SHP77 treated with DMSO at 0.1 percent for 48 hours (cell line): ENCODE data around the gene SDK1.
A peak's percentile ranks its signal among the peaks of the same experiment; 100 is the strongest.

Experiments used
- DNase-seq: peaks from one replicate; lab custom pipeline; 2025; lab: John Stamatoyannopoulos, UW

The SDK1 gene

GRCh38 chr7:3805151-3805550, 504.1 kb downstream of the SDK1 start:
- DNase-seq: no peak

DNA sequence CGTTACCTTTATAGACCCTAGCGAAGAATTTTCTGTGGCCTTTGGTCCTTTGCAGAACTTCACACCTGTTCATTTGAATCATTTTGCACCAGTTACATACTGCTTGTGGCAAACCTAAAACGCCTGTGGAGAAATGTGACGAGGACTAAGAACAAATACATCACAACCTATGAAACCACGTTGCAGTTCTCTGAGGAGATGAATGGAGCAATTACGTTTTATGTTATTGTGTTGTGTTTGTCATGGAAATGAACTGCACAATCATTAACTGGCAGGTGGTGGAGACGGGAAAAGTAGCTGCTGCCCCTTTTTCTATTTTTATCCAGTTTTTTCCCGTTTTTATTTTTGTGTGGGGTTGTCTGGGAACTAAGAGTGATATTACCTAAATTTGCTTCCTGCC, 505.5 kb downstream of the SDK1 start:
- DNase-seq: no peak

DNA sequence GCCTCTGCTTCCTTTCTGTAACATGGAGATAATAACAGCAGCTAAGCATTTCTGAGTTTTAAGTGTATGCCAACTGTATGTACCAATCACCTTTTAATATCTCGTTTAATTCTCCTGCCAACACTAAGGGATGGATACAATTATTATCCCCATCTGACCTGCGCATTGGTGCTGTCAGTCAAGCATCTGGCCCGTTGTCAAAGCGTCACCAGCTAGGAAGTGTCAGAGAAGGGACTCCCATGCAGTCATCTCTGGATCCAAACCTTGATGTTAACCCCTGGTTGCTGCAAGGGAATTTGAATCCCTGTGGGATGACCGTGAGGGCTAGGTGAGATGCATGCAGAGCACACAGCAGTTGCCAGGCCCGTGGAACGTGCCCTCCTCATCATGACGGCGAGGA, 506.8 kb downstream of the SDK1 start:
- DNase-seq: no peak

DNA sequence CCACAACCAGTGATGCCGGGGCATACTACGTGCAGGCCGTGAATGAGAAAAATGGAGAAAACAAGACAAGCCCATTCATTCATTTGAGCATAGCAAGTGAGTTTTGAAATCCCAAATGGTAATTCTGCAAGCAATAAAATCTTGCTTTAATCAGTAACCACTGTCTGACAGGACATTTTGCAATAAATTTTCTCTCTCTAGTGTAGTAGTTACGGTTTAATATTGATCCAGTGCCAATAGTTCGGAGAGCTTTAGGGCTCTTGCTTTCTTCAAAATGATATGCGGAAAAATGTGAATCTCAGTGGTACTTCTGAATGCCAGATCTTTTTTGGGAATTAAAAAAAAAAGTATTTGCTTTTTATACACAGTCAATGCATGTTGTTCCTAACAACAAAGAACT, 520.4 kb downstream of the SDK1 start:
- DNase-seq: no peak

- no peak for DNase-seq
These were observed 524.4 kb downstream of the SDK1 start for GRCh38 chr7:3825491-3825890.

DNA sequence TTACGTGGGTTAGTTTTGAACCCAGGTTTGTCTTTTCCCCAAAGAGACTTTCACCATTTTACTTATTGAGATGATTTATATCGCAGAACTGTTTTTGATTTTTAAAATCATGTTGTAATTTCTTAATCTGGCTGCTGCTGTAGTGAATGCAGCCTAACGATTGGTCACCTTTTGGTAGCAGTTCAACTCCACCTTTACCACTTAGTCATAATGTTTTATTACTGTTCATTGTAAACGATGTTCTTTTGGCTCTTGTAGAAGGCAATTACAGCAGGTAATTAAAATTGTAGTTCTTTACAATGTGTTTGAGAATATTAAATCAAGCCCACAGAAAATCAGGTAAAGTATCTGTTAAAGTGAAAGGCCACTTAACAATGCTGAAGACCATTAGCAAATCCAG, 531.1 kb downstream of the SDK1 start:
- no peak for DNase-seq

DNA sequence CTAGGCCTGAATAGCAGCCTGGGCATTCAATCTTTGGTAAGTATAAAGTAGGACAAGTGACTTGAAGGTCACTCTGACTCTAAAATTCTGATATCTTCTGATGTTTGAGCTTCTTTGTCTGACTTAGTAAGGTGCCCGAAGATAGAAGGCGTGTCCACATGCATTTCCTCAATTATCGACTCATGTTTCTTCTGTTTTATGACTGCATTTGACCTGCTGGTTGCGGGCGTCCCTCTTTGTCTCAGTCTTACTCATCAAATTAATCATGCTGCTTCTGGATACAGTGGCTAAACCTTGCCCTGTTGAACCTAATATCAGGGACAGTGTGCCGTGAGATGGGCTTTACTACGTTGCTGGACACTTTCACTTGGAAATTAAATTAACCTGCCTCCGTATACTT, 534.1 kb downstream of the SDK1 start:
- no peak for DNase-seq

DNA sequence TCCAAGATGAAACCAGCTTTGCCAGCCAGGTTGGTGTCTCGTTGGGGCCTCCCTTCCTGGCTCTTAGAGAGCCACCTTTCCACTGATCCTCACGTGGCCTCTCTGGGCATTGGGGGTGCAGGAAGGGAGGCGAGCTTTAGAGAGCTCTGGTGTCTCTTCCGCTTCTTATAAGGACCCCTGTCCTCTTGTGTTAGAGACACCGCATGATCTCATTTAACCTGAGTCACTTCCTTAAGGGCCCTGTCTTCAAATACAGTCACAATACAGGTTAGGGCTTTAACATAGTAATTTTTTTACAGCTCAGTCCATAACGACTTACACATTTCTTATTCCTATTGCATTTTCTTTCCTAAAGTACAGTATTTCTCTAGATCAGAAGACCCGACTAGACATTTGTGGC, 535.8 kb downstream of the SDK1 start:
- DNase-seq: no peak

GRCh38 chr7:3844540-3845151, 543.6 kb downstream of the SDK1 start:
- no peak for DNase-seq

DNA sequence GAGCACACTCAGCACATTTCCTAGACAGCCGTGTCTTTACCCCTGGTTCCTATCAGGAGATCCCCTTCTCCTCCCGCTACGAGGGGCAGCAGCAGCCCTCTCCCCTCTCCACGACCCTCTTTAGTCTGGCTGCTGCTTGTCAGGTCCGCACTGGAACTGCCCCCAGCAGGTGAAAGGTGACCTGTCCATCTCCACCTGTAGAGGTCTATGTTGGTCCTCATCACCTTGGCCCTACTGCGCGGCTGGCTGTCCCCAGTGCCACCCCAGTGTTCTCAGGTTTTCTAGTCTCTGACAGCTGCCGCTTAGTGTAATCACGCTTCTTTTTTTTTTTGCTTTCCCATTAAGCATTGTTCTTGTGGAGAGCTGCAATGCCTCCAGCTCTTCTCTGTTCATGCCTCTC, 545.7 kb downstream of the SDK1 start:
- no peak for DNase-seq

DNA sequence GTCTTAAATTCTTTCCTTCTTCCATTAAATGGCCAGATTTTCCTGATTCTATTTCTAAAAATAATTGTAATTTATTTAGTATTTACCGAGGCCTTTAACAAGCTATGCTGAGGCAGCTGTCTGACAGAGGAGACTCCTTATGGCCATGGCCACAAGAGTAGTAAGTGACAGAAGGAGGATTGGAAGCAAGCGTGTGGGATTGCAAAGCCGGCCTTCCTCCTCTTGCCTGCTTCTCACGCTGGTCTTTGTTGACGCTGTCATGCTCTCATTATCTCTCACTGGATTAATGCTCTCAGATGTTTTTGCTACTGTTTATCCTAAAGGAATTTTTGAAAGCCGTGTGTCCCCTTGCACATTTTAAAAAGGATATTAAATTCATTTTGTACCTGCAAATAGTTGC, 546.3 kb downstream of the SDK1 start:
- DNase-seq: no peak

DNA sequence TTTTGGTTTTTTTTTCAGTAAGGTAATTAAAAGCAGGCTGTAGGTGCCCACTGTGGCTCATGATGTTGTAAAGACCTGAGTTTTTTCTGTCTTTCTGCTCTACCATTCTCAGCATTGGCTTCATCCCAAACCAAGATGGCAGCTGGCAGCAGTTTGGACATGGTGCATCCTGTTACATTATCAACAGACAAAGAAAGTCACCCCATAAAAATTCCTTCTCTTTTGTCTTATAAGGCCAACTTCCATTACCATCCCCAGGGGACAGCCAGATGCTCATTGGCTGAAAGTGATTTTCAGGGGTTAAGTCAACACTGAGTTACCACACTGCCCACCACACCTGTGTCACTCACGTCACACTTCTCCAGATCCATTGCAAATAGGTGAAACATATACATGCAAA, 558.4 kb downstream of the SDK1 start:
- no peak for DNase-seq

- DNase-seq: no peak
These were observed 559.9 kb downstream of the SDK1 start for GRCh38 chr7:3860932-3861331.

GRCh38 chr7:3861386-3861785, 560.3 kb downstream of the SDK1 start:
- no peak for DNase-seq

DNA sequence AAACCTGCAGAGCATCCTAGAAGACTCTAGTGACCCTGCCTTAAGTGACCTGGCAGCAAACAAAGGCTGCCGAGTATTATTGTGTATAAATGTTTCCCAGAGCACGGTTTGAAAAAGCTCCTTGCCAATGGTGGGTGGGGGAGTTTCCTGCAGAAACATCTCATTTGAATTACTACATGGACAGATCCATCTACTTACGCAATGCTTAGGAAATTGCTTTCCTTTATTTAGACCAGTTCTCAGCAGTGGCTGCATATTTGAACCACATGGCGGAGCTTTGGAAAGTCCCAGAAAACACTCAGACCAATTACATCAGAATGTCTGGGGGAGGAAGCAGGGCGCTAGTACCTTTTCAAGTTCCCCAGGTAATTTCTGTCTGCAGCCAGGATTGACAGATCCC, 560.9 kb downstream of the SDK1 start:
- no peak for DNase-seq

DNA sequence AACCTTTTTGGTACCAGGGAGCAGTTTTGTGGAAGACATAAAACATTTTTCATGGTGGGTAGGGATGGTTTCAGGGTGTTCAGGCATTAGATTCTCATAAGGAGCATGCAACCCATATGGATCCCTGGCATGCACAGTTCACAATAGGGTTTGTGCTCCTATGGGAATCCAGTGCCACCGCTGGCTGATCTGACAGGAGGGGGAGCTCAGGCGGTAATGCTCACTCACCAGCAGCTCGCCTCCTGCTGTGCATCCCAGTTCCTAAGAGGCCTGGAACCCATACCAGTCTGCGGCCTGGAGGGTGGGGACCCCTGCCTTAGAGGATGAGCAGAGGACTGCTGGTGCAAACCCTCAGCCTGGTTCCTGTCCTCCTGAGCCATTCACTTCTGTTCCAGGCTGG, 561.7 kb downstream of the SDK1 start:
- DNase-seq: no peak

DNA sequence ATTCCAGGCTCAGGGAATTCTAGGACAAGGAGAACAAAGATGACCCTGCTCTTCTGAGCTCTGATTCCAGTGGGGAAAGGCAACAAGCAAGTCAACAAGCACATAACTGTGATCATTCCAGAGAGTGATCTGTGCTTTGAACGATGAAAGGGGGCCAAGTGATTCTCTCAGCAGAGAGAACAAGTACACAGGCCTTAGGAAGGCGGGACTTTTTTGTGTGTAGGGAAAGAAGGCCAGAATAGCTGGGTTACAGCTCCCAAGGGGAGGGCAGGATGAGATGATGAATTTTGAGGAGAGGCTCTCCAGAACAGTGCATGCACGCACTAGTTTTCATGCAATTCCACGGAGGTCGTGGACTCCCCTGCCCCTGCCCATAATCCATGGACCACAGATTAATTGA, 565.2 kb downstream of the SDK1 start:
- no peak for DNase-seq

- no peak for DNase-seq
These were observed 566.8 kb downstream of the SDK1 start for GRCh38 chr7:3867863-3868262.

DNA sequence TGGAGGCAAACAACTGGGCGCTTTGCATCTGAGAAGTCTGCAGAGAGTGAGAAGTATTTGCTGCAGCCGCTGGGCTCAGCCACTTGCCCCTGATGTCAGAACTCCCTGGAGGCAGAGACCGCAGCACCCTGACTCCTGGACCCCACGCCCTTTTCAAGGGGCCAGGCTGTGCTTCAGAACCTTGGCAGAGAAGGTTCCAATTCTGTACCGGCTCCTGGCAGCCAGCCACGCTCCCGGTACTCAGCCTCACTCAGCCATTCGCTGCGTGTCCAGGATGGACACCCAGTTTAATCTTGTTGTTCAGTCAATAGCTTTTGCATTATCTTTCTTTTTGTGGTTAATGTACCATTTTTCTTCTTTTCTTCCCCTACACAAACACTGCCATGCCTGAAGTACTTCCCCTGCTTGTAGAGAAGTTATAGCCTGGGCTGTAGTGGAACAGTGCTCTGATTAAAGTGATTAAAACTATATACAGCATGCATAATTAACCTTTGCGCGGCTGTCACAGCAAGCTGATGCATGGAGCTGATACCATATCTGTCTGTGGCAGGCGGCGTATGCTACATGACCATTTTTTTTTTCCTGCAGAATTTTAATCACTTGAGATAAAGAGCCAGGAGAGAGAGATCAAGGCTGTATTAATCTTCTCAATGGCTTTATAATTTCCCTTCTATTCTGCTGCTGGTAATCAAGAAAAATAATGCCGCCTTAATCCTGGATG, 578.5 kb downstream of the SDK1 start:
- no peak for DNase-seq

DNA sequence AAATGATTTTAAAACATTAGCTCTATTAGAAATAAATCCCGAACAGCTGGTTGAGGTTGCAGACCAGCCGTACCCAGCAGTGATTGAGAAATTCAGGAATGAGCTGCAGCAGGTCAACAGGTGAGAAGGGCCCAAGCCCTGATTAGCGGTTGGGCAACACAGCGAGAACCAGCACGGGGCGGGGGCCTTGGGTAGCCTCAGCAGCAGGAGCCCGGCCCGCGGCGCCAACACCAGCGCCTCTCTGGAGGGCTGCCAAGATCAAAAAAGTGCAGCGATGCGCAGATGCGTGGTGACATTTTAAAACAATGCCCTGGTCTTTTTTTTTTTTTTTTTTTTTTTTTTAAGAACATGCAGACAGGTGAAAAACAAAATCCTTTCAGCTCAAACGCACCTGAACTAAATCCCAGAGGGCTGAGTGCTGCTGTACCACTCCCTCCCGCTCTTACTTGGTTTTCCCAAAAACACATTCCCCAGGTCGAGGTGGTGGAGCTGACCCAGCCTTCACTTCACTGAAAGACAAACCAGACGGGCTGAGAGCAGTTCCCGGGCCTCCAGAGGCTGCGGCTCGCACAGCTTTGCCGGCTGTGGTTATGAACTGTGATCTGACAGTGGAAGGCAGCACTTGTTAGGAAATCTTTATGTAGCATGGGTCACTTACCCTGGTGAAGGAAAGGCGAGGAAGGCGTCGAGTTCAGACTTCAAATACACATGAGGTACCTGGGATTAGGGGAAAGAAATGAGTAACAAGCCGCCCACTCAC, 579.4 kb downstream of the SDK1 start:
- peak; percentile 45 for DNase-seq

DNA sequence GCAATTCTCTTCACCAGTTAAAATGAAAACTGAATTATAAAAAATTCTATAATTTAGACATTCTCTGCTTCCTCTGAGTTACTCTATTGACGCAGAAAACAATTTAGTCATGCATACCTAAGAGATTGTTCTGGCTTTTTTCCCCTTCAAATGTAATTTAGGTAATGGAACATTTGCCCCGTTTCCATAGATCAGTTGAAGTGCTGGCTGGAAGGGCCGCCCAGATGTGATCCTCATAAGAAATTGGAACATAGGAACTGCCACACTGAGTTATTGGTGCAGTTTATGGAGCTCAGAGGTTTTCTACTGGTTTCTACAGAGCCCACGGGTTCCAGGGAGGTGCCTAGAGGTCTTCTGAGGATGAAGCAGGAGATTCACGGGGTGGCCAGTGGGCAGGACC, 581.7 kb downstream of the SDK1 start:
- DNase-seq: no peak

GRCh38 chr7:3884543-3884942, 583.5 kb downstream of the SDK1 start:
- DNase-seq: no peak

- DNase-seq: no peak
These were observed 586.1 kb downstream of the SDK1 start for GRCh38 chr7:3887096-3887690.
